Measurements from ENCODE around the gene ARHGEF40. TPM values are rescaled to one million over a fixed set of nuclear protein-coding genes. Genes with fewer than 3 reads are reported as not detected.

The ARHGEF40 gene
- total RNA-seq, 4 donors from 2014 or later = 32.3 to 109 (median 46.9) TPM

- no peak for TF ChIP-seq CTCF (IDR thresholded peaks at IDR 0.05; ENCODE audit: low read depth)
Observed at GRCh38 chr14:21092273-21093011, 22.3 kb downstream of the ARHGEF40 start.

- no peak for TF ChIP-seq CTCF (IDR thresholded peaks at IDR 0.05; ENCODE audit: low read depth)
Observed at GRCh38 chr14:21093018-21093417, 22.9 kb downstream of the ARHGEF40 start.

- no peak for TF ChIP-seq CTCF (IDR thresholded peaks at IDR 0.05; ENCODE audit: low read depth)
Observed at GRCh38 chr14:21093769-21094681, 23.9 kb downstream of the ARHGEF40 start.

DNA sequence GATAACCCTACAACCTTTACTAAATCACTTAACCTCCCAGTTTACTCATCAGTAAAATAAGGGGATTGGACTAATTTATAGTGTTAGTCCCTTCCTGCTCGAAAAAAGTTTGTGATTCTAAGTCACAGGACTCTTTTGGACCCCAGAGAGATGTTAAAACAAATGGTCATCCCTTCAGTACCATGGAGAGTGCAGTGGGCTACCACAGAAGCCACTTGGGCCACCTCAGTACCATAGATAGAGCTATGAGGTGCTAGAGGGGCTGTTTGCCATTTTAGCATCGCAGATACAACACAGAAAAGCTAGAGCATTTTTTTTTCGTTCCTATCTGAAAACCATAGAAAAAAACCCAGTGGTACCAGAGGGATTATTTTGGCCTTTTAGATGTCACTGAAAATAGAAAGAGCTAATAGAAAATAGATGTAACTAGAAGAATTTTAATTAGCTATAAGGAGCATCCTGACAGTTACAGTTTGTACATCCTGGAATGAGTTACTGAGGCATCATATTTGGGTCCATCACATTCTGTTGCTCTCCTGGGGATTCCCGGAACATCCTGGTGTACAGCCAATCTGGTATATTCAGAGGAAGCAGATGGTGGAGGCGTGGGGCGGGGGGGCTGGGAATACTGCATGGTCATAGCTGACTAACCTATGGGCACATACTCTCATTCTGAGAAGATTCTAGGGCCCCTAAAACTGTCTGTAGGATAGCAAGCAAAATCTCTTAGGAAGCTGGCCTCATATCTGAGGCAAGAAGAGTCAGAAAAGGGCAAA, 25.5 kb downstream of the ARHGEF40 start:
- no peak for TF ChIP-seq CTCF (IDR thresholded peaks at IDR 0.05; ENCODE audit: low read depth)

DNA sequence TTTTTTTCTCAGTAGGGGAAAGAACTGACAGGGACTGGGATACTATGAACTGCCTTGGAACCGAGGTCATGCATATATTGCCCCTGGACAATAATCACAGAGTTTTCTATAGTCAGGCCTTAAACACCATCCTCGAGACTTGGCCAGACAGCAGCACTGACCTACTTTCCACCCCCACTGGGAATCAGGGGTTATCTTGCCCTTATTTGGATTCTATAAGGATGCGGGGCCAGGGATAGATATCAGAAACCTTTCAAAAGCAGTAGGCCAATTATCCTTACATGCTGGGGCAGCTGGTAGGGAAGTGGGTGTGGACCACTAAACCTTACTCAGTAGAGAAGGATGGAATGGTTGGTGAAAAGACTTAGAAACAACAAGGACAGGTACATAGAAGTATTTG, 26.3 kb downstream of the ARHGEF40 start:
- TF ChIP-seq CTCF (IDR thresholded peaks at IDR 0.05; ENCODE audit: low read depth) = no peak

- TF ChIP-seq CTCF (IDR thresholded peaks at IDR 0.05; ENCODE audit: low read depth) = no peak
Observed at GRCh38 chr14:21096978-21097635, 27.0 kb downstream of the ARHGEF40 start.

All from subcutaneous adipose tissue (tissue), 4 donors.